Activated naive CD8-positive, alpha-beta T cell treated with anti-CD3 and anti-CD28 coated beads, Interleukin-2, amount 10 ng/mL, durations not matched to agents 7 days and 5 days (primary cell): ENCODE data around the gene EFEMP1. TPM values are rescaled to one million over a fixed set of nuclear protein-coding genes. Genes with fewer than 3 reads are reported as not detected.
A peak's percentile ranks its signal among the peaks of the same experiment; 100 is the strongest.

Experiments used
- ATAC-seq: fragments of 150-1000 bp; cut with Tn5 transposase; one replicate; pipeline ENCODE4 v1.10.0; 2021; ENCODE audit warnings: low read depth, moderate library complexity
- POLR2A ChIA-PET: fragments of 350-600 bp; sonication (Branson Sonifier 250); formaldehyde crosslinking; loops from one replicate; lab custom pipeline; 2021; ENCODE audit warnings: antibody characterized with exemption; lab: Charles Lee
- DNase-seq: peaks from one replicate; pipeline ENCODE4 v3.0.0; 2021
- H3K27ac Mint-ChIP-seq: one replicate; pipeline ENCODE4 v1.8.0; 2022; ENCODE audit warnings: mild to moderate bottlenecking, mixed read lengths
- H3K27me3 Mint-ChIP-seq: one replicate; pipeline ENCODE4 v1.8.0; 2022; ENCODE audit warnings: mild to moderate bottlenecking, moderate library complexity, mixed read lengths
- H3K36me3 Mint-ChIP-seq: one replicate; pipeline ENCODE4 v1.8.0; 2021; ENCODE audit warnings: mild to moderate bottlenecking, mixed read lengths
- H3K4me1 Mint-ChIP-seq: one replicate; pipeline ENCODE4 v1.8.0; 2021; ENCODE audit warnings: mixed read lengths
- H3K4me3 Mint-ChIP-seq: one replicate; pipeline ENCODE4 v1.8.0; 2022; ENCODE audit warnings: mild to moderate bottlenecking, moderate library complexity, mixed read lengths
- H3K9me3 Mint-ChIP-seq: one replicate; pipeline ENCODE4 v1.8.0; 2021; ENCODE audit warnings: mixed read lengths
- total RNA-seq, 2 experiments: library from RNA; stranded (reverse); gene quantifications; one replicate each; pipeline ENCODE4 v1.2.3, GENCODE V29; 2021

Gene EFEMP1
- not detected for total RNA-seq

GRCh38 chr2:55923091-55923981 lies at the start of gene EFEMP1:
Gene EFEMP1, minus strand, starts transcription at chr2:55923782. Its CDS starts 1,342 bp downstream, at chr2:55922440.
- Mint-ChIP-seq H3K4me3 (peak within 1 kb of the TSS; percentile 23), H3K36me3 (no peaks in the 10 kb centered on the region), H3K27me3 (peaks cover 48% of the 10 kb centered on the region), H3K9me3 (no peaks in the 10 kb centered on the region), H3K27ac (no peak within 1 kb of the TSS), H3K4me1 (peaks cover 6% of the 10 kb centered on the region)
- POLR2A ChIA-PET, result no interaction called here
- DNase-seq, result peak; percentile 26
- no peak for ATAC-seq

GRCh38 chr2:55970500-55970899 lies 46.9 kb upstream of the EFEMP1 start:
- no peaks in the 10 kb centered on the region for H3K4me1 Mint-ChIP-seq
- POLR2A ChIA-PET, result no interaction called here
- no peaks in the 10 kb centered on the region for H3K36me3 Mint-ChIP-seq
- ATAC-seq (no peak), DNase-seq (no peak)
- H3K27ac Mint-ChIP-seq, result no peak overlapping the region
- H3K9me3 Mint-ChIP-seq, result no peaks in the 10 kb centered on the region
- H3K4me3 Mint-ChIP-seq, result no peak overlapping the region
- no peaks in the 10 kb centered on the region for H3K27me3 Mint-ChIP-seq

- no peaks in the 10 kb centered on the region for H3K36me3 Mint-ChIP-seq
- no peak for DNase-seq
- H3K4me3 Mint-ChIP-seq, result no peak overlapping the region
- no peaks in the 10 kb centered on the region for H3K27me3 Mint-ChIP-seq
- ATAC-seq, result no peak
- H3K27ac Mint-ChIP-seq, result no peak overlapping the region
- no peaks in the 10 kb centered on the region for H3K4me1 Mint-ChIP-seq
- POLR2A ChIA-PET, result no interaction called here
- no peaks in the 10 kb centered on the region for H3K9me3 Mint-ChIP-seq
Measured at GRCh38 chr2:55968941-55969340, 45.4 kb upstream of the EFEMP1 start.

GRCh38 chr2:55966401-55967118 lies 43.0 kb upstream of the EFEMP1 start:
- Mint-ChIP-seq H3K9me3 (no peaks in the 10 kb centered on the region), H3K27ac (no peak overlapping the region)

GRCh38 chr2:55965966-55966365 lies 42.4 kb upstream of the EFEMP1 start:
- no peaks in the 10 kb centered on the region for H3K4me1 Mint-ChIP-seq
- H3K4me3 Mint-ChIP-seq, result no peak overlapping the region
- H3K9me3 Mint-ChIP-seq, result no peaks in the 10 kb centered on the region
- H3K27me3 Mint-ChIP-seq, result no peaks in the 10 kb centered on the region
- no peaks in the 10 kb centered on the region for H3K36me3 Mint-ChIP-seq
- no peak for ATAC-seq
- POLR2A ChIA-PET, result no interaction called here
- no peak overlapping the region for H3K27ac Mint-ChIP-seq
- no peak for DNase-seq

More at GRCh38 chr2:55966401-55967118, 43.0 kb upstream of the EFEMP1 start:
- DNase-seq (no peak), ATAC-seq (no peak)
- H3K36me3 Mint-ChIP-seq, result no peaks in the 10 kb centered on the region
- no peaks in the 10 kb centered on the region for H3K4me1 Mint-ChIP-seq
- H3K4me3 Mint-ChIP-seq, result no peak overlapping the region
- H3K27me3 Mint-ChIP-seq, result no peaks in the 10 kb centered on the region
- POLR2A ChIA-PET, result no interaction called here

- POLR2A ChIA-PET, result no interaction called here
- Mint-ChIP-seq H3K4me1 (no peaks in the 10 kb centered on the region), H3K9me3 (no peaks in the 10 kb centered on the region), H3K27me3 (no peaks in the 10 kb centered on the region), H3K36me3 (no peaks in the 10 kb centered on the region), H3K4me3 (no peak overlapping the region), H3K27ac (no peak overlapping the region)
- ATAC-seq (no peak), DNase-seq (no peak)
Measured at GRCh38 chr2:55965276-55965675, 41.7 kb upstream of the EFEMP1 start.

- no peaks in the 10 kb centered on the region for H3K36me3 Mint-ChIP-seq
- no peaks in the 10 kb centered on the region for H3K27me3 Mint-ChIP-seq
- no peaks in the 10 kb centered on the region for H3K4me1 Mint-ChIP-seq
- no peak for ATAC-seq
- H3K9me3 Mint-ChIP-seq, result no peaks in the 10 kb centered on the region
- DNase-seq, result no peak
- no peak overlapping the region for H3K4me3 Mint-ChIP-seq
- H3K27ac Mint-ChIP-seq, result no peak overlapping the region
- POLR2A ChIA-PET, result no interaction called here
Measured at GRCh38 chr2:55962915-55963314, 39.3 kb upstream of the EFEMP1 start.

GRCh38 chr2:55961318-55961911 lies 37.8 kb upstream of the EFEMP1 start:
- H3K4me3 Mint-ChIP-seq, result no peak overlapping the region
- H3K9me3 Mint-ChIP-seq, result no peaks in the 10 kb centered on the region
- H3K27me3 Mint-ChIP-seq, result no peaks in the 10 kb centered on the region
- DNase-seq, result no peak
- no peaks in the 10 kb centered on the region for H3K36me3 Mint-ChIP-seq
- POLR2A ChIA-PET, result no interaction called here
- no peak for ATAC-seq
- no peak overlapping the region for H3K27ac Mint-ChIP-seq
- no peaks in the 10 kb centered on the region for H3K4me1 Mint-ChIP-seq

- no peaks in the 10 kb centered on the region for H3K4me1 Mint-ChIP-seq
- no peak overlapping the region for H3K27ac Mint-ChIP-seq
- H3K27me3 Mint-ChIP-seq, result no peaks in the 10 kb centered on the region
- POLR2A ChIA-PET, result no interaction called here
- H3K4me3 Mint-ChIP-seq, result no peak overlapping the region
- DNase-seq (no peak), ATAC-seq (no peak)
- no peaks in the 10 kb centered on the region for H3K36me3 Mint-ChIP-seq
- H3K9me3 Mint-ChIP-seq, result no peaks in the 10 kb centered on the region
Measured at GRCh38 chr2:55958756-55959155, 35.2 kb upstream of the EFEMP1 start.

- POLR2A ChIA-PET, result no interaction called here
- no peak overlapping the region for H3K27ac Mint-ChIP-seq
- ATAC-seq, result no peak
- no peak overlapping the region for H3K4me3 Mint-ChIP-seq
- no peak for DNase-seq
- H3K36me3 Mint-ChIP-seq, result no peaks in the 10 kb centered on the region
- H3K9me3 Mint-ChIP-seq, result no peaks in the 10 kb centered on the region
- no peaks in the 10 kb centered on the region for H3K4me1 Mint-ChIP-seq
- no peaks in the 10 kb centered on the region for H3K27me3 Mint-ChIP-seq
Measured at GRCh38 chr2:55957142-55957541, 33.6 kb upstream of the EFEMP1 start.

GRCh38 chr2:55954306-55955035 lies 30.9 kb upstream of the EFEMP1 start:
- H3K27ac Mint-ChIP-seq, result no peak overlapping the region
- H3K27me3 Mint-ChIP-seq, result no peaks in the 10 kb centered on the region
- no peak for DNase-seq
- ATAC-seq, result no peak
- H3K36me3 Mint-ChIP-seq, result no peaks in the 10 kb centered on the region
- H3K4me3 Mint-ChIP-seq, result no peak overlapping the region
- no peaks in the 10 kb centered on the region for H3K4me1 Mint-ChIP-seq
- no peaks in the 10 kb centered on the region for H3K9me3 Mint-ChIP-seq
- POLR2A ChIA-PET, result no interaction called here

- ATAC-seq (no peak), DNase-seq (no peak)
- H3K9me3 Mint-ChIP-seq, result no peaks in the 10 kb centered on the region
- POLR2A ChIA-PET, result no interaction called here
- H3K27ac Mint-ChIP-seq, result no peak overlapping the region
- H3K36me3 Mint-ChIP-seq, result no peaks in the 10 kb centered on the region
- no peak overlapping the region for H3K4me3 Mint-ChIP-seq
- H3K4me1 Mint-ChIP-seq, result no peaks in the 10 kb centered on the region
- H3K27me3 Mint-ChIP-seq, result peaks cover 3% of the 10 kb centered on the region
Measured at GRCh38 chr2:55952415-55952814, 28.8 kb upstream of the EFEMP1 start.

GRCh38 chr2:55951533-55951932 lies 28.0 kb upstream of the EFEMP1 start:
- Mint-ChIP-seq H3K27ac (no peak overlapping the region), H3K9me3 (no peaks in the 10 kb centered on the region), H3K27me3 (peaks cover 3% of the 10 kb centered on the region), H3K4me1 (no peaks in the 10 kb centered on the region), H3K36me3 (no peaks in the 10 kb centered on the region), H3K4me3 (no peak overlapping the region)
- DNase-seq (no peak), ATAC-seq (no peak)
- POLR2A ChIA-PET, result no interaction called here
